Lower leg skin (tissue), 3 donors: ENCODE measurements around the gene CDH11.

Source experiments
- POLR2A ChIP-seq, 2 donors: fragments of 450-650 bp; IDR thresholded peaks; one replicate each; pipeline ENCODE4 v1.6.1; 2016 to 2017; ENCODE audit warnings: antibody characterized with exemption in 2 of 2, mild to moderate bottlenecking in 1 of 2, moderate library complexity in 1 of 2
- TF ChIP-seq, protein P1 (sequence below), 3 donors: fragments of 450-650 bp; IDR thresholded peaks; one replicate each; pipeline ENCODE4 v1.5.1; 2016; ENCODE audit warnings: antibody characterized with exemption in 3 of 3, mild to moderate bottlenecking in 3 of 3, moderate library complexity in 2 of 3

DNA sequence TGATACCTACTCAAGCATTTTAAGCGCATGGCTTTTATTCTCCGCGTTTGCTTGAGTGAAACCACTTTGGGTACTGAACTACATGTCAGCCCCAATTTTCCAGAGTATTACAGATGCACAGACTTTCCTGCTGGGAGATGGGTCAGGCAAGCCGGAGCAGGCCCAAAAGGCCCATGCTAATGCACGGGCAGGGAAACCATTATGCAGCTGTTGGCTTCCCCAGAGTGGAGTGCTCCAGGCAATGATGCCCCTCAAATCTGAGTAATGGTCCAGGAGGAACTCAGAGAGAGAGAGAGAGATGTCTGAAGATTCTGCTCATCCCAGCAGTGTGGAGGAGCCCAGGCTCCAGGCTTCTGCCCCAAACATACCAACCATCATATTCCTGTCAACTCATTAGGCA lies 80.2 kb downstream of the CDH11 start:
- no peak for TF ChIP-seq POLR2A (IDR thresholded peaks at IDR 0.05)
- TF ChIP-seq, protein P1, sequence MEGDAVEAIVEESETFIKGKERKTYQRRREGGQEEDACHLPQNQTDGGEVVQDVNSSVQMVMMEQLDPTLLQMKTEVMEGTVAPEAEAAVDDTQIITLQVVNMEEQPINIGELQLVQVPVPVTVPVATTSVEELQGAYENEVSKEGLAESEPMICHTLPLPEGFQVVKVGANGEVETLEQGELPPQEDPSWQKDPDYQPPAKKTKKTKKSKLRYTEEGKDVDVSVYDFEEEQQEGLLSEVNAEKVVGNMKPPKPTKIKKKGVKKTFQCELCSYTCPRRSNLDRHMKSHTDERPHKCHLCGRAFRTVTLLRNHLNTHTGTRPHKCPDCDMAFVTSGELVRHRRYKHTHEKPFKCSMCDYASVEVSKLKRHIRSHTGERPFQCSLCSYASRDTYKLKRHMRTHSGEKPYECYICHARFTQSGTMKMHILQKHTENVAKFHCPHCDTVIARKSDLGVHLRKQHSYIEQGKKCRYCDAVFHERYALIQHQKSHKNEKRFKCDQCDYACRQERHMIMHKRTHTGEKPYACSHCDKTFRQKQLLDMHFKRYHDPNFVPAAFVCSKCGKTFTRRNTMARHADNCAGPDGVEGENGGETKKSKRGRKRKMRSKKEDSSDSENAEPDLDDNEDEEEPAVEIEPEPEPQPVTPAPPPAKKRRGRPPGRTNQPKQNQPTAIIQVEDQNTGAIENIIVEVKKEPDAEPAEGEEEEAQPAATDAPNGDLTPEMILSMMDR (IDR thresholded peaks at IDR 0.05): no peak
